ENCODE results near the gene R3HDM1.

DNA sequence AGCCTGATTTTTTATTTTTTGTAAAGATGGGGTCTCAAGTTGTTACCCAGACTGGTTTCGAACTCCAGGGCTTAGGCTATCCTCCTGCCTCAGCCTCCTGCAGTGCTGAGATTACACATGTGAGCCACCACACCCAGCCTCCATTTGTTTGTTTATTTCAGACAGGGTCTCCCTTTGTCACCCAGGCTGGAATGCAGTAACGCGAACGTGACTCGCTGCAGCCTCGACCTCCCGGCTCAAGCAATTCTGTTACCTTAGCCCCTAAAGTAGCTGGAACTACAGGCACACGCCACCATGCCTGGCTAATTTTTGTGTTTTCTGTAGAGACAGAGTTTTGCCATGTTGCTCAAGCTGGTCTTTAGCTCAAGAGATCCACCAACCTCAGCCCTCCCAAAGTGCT is 237.6 kb downstream of the R3HDM1 start:
- TF ChIP-seq CTCF (IDR thresholded peaks at IDR 0.05) (no peak), ZFX (IDR thresholded peaks at IDR 0.05; ENCODE audit: borderline replicate concordance) (no peak)
